ENCODE results near the gene LDAF1. TPM values are rescaled to one million over a fixed set of nuclear protein-coding genes. Genes with fewer than 3 reads are reported as not detected.
"Not testable (repeated sequence)": the region's sequence is repeated elsewhere in the genome, so short reads cannot be mapped to it uniquely, and the experiment has no call there.

The LDAF1 gene
- total and polyA plus RNA-seq, 2 of the 8 experiments (the other 6 are each of a cell fraction or from before 2014, with no cell fraction given) = 32.4 to 34.2 TPM

GRCh38 chr16:21152160-21153030, 6.1 kb upstream of the LDAF1 start:
- H4K20me1 ChIP-seq (replicated peaks in 1 of 2; ENCODE audit: control insufficient read depth in 1 of 2, insufficient read depth in 2 of 2, low read length in 2 of 2); H3K23me2 ChIP-seq (ENCODE audit: low read depth, low read length); FAIRE-seq; H3K4me1 ChIP-seq (replicated peaks in 1 of 4; ENCODE audit: control insufficient read depth in 3 of 4, insufficient read depth in 4 of 4, low read length in 3 of 4); H3K36me3 ChIP-seq (ENCODE audit: control insufficient read depth in 2 of 4, insufficient read depth in 4 of 4, low read length in 3 of 4); H2BK20ac ChIP-seq (ENCODE audit: low read length); H3K79me2 ChIP-seq (ENCODE audit: control insufficient read depth in 1 of 2, insufficient read depth in 2 of 2, low read length in 2 of 2); H2BK5ac ChIP-seq (ENCODE audit: low read depth, low read length); H2BK120ac ChIP-seq (replicated peaks; ENCODE audit: low read depth, low read length); H3K4ac ChIP-seq (replicated peaks; ENCODE audit: insufficient read length, low read depth, low read length); H2AK5ac ChIP-seq (ENCODE audit: low read depth, low read length); H3K79me1 ChIP-seq (ENCODE audit: low read depth, low read length); H4K5ac ChIP-seq (ENCODE audit: insufficient read length, low read depth, low read length); H4K91ac ChIP-seq (replicated peaks; ENCODE audit: insufficient read length, low read length); H3K23ac ChIP-seq (ENCODE audit: insufficient read length); H3K9ac ChIP-seq (replicated peaks in 1 of 4; ENCODE audit: extremely low read depth in 1 of 4, low read depth in 3 of 4, low read length in 3 of 4); H3K14ac ChIP-seq (ENCODE audit: insufficient read length); H2BK12ac ChIP-seq (ENCODE audit: low read depth, low read length); H4K8ac ChIP-seq (ENCODE audit: extremely low read depth, insufficient read depth, low read length); H3K27ac ChIP-seq (ENCODE audit: low read depth, low read length); H3K18ac ChIP-seq (ENCODE audit: extremely low read depth, low read length); H3K9me3 ChIP-seq (ENCODE audit: insufficient read depth in 2 of 2, low read depth in 1 of 2, low read length in 1 of 2); H3K27me3 ChIP-seq (replicated peaks in 1 of 4; ENCODE audit: control insufficient read depth in 3 of 4, extremely low read depth in 1 of 4, insufficient read depth in 3 of 4, low read length in 3 of 4); H3K56ac ChIP-seq (replicated peaks; ENCODE audit: insufficient read length, low read depth, low read length): not testable (repeated sequence)
- 0 out of 2 replicates have a peak overlapping the region, but pooled peaks have one; percentile 65 for H2BK15ac ChIP-seq (ENCODE audit: low read length)
- peak overlapping the region; percentile 97 for H2AFZ ChIP-seq (ENCODE audit: low read length)
- WGBS, 2 experiments (ENCODE audit: extremely low coverage in 1 of 2, insufficient coverage in 1 of 2, insufficient read length in 1 of 2, insufficient replicate concordance in 2 of 2, low coverage in 1 of 2, low lambda C conversion rate in 2 of 2, missing lambda C conversion rate in 1 of 2) = 48% methylated on average over 31 of the region's 51 CpGs; no CpG with 5 or more reads in 1 of the 2 experiments
- DNase-seq (ENCODE audit: low read depth in 1 of 2, low spot score in 2 of 2) = peak in 1 of 2 experiments; percentile 73
- CTCF ChIA-PET (ENCODE audit: partially characterized antibody) = interaction anchor here (1.1 to 1.8 kb wide), 3 partner anchors 129 to 302 kb away, joined by 3 to 5 read pairs (median 3); no protein-coding TSS in a partner anchor
- POLR2A ChIA-PET (ENCODE audit: partially characterized antibody) = interaction anchor here (1.2 to 1.5 kb wide), 3 partner anchors 27 to 149 kb away, joined by 3 to 4 read pairs (median 4); partner anchors contain the start of gene CRYM
- H3K4me2 ChIP-seq (ENCODE audit: insufficient read depth in 1 of 2, low read depth in 2 of 2, low read length in 2 of 2) = peak overlapping the region; percentile 50 to 53; a peak in 3 of 4 replicates
- H3K4me3 ChIP-seq (ENCODE audit: extremely low read depth in 1 of 4, insufficient read depth in 2 of 4, low read depth in 3 of 4, low read length in 4 of 4) = peak overlapping the region in 3 of 4 experiments; percentile 9 to 42 (median 21); a peak in 4 of 8 replicates

Data from H1 (cell line).